GM19463 (cell line): ENCODE results near the gene ANO2.

Experiments used
- ATAC-seq: cut with Tn5 transposase; IDR thresholded peaks from one replicate; pipeline ENCODE4 v1.9.1; 2021; ENCODE audit warnings: mild to moderate bottlenecking, moderate library complexity; ENCODE audit not compliant: unreplicated experiment

The ANO2 gene

GRCh38 chr12:5522432-5523335 is 422.4 kb downstream of the ANO2 start:
- no peak for ATAC-seq

- no peak for ATAC-seq
Measured at GRCh38 chr12:5521456-5522325, 423.4 kb downstream of the ANO2 start.

GRCh38 chr12:5520831-5521230 is 424.2 kb downstream of the ANO2 start:
- ATAC-seq: no peak

GRCh38 chr12:5520037-5520436 is 425.0 kb downstream of the ANO2 start:
- no peak for ATAC-seq

- ATAC-seq: no peak
Measured at GRCh38 chr12:5518584-5519365, 426.3 kb downstream of the ANO2 start.

GRCh38 chr12:5516371-5517241 is 428.5 kb downstream of the ANO2 start:
- ATAC-seq: no peak

GRCh38 chr12:5515458-5515857 is 429.6 kb downstream of the ANO2 start:
- ATAC-seq: no peak

- no peak for ATAC-seq
Measured at GRCh38 chr12:5514545-5514944, 430.5 kb downstream of the ANO2 start.

- ATAC-seq: no peak
Measured at GRCh38 chr12:5514016-5514415, 431.0 kb downstream of the ANO2 start.

GRCh38 chr12:5513406-5513805 is 431.7 kb downstream of the ANO2 start:
- no peak for ATAC-seq
